ENCODE data around the gene DUOX1.

DUOX1 gene

DNA sequence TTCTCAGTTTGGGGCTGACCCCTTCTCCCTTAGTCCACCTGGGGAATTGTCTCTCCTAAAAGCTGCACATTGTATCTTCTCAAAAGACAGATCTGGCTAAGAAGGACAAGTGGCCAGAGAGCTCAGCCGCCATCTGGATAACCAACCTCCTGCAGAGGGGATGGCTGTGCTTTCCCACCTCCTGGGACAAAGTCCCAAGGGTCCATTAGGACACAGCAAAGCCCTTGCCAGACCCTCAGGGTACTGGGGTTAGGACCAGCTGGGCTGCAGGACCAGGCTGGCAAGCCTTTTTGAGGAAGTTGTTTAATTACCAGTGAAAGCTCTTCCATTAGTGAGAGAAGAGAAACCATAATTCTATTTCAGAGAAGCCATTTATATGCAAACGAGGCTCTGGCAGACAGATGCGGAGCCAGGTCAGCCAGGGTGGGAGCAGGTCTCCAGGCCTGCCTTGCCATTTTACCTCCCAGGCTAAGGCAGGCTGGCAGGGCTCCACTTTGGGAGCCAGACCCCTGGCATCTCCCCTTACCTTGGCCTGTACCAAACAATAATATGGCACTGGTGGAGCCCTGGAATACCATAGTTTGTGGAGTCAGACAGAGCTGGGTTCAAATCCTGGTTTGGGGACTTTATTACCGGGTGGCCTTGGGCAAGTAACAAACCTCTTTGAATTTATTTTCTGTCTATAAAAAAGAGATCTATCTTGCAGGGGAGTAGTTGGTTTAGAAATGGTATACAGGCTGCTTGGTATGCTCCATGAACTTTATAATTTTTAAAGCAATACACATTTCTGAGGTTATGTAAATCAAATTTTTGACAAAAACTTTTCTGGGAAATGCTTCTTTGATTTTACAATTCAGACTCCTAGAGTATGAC, 40.0 kb downstream of the DUOX1 start:
- DNase-seq, result no peak

DNA sequence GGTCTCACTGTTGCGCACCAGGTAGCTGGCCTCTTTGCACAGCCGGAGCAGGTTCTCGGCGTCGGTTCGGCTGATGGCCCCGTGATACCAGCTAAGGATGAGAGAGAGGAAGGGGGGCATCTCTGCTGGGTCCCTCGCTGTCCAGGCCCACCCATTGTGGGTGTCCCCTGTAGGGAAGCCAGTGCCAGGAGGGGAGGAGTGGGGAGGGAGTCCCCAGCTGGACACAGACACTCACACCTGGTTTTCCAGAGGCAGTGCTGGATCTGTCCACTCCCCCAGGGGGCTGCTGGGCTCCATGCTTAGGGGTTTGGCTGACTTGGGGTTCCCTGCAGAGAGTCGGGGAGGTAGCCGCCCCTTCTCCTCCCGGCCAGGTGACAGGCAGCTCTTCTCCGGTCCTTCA, 42.1 kb downstream of the DUOX1 start:
- no peak for DNase-seq

DNA sequence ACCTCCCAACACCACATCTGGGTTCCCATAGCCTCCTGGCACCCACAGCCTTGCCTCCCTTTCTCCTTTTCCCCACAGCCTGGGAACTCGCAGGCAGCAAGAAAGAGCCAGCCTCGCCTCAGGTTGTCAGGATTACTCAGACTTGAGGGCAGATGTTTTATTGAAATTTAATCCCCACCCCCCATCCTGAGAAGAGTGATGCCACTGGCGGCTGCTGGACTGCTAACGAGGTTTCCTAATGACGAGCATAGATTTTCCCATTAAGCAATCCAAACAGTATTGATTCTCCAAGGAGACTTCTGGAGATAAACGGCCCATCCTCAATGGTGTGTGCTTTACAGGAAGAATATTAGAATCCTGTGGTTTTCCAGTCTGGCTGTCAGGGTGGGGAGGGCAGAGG, 44.3 kb downstream of the DUOX1 start:
- no peak for DNase-seq

DNA sequence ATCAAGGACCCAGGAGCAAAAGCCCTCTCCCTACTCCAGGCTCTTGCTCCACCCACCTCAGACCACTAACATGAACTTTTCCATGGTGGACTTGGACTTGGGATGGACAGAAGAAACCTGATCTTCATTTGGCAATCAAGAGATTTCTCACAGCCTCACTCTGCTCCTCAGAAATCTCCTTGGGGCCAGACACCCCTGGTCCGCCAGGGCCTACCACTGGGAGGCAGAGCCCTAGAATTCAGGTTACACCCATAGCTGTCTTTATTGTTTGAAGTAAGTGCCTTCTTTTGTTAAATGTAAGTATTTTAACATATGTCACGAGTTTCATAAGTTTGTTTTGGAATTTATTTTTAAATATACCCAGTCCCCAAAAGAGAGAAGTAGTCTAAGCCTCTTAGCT, 44.8 kb downstream of the DUOX1 start:
- no peak for DNase-seq

DNA sequence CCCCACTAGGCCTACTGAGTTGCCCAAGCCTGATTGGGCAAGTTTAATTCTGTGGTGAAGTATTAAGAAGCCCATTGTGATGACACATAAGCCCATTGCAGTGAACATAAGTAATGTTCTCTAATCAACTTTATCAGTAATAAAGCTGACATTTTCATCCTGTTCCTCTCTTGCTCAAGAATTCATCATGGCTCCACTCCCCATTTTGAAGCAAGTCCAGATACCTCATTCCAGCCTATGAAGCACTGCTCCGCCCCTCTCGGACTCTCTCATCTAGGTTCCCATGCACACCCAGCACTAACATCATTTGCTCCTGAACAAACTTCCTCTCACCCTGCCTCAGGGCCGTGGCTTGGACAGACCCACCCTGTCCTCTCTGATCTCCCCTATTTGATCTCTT, 47.5 kb downstream of the DUOX1 start:
- DNase-seq, result no peak

DNA sequence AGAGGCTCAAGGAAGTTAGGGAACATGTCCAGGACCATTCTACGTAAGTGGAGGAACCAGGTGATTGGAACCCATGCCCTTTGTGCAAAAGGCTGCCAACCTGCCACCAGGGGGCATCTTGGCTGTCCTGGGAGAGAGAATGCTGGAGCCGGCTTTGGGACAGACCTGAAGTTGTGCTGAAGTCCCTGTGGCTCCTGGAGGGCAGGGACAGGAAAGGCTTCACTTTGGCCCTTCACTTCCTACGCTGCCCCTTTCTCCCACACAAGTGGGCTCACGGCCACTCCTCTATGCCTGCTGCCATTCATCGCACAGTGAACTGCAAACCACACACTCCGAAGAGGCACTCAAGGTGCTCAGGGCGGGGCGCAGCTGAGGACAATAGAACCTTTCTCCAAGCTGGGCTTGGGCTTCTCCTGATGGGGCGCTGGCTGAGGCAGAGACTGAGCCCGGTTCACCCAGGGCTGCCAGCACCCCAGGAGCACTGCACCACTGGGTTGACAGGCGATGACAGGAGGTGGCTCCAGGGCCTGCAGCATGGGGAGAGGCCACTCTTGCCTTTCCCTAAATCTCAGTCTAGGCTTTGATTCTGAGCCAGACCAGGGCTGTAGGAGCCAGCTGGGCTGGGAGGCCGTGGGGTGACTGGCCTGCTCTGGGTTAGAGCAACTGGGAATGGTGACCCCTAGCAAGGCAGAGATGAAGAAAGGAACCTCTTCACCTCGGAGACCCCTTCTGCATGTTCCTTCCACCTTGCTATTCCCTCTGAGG, 49.6 kb downstream of the DUOX1 start:
- DNase-seq, result peak; percentile 66

DNA sequence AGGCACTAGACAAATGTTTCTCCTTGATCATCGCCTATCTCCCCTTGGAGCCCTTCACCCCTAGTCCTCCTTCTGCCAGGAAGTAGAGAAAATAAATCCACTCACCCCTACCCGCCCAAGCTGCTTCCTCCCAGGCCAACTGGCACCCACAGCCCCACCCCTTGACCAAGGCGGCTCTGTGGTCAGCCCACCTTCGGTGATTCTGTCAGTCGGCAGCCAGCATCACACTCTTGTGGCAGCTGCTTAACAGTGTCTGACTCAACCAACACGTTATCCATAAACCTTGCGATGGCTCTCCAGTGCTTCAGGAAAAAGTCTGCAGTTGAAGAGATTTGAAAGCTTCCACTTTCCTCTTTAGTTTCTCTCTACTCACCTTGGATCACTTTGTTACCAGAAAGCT, 50.4 kb downstream of the DUOX1 start:
- no peak for DNase-seq

DNA sequence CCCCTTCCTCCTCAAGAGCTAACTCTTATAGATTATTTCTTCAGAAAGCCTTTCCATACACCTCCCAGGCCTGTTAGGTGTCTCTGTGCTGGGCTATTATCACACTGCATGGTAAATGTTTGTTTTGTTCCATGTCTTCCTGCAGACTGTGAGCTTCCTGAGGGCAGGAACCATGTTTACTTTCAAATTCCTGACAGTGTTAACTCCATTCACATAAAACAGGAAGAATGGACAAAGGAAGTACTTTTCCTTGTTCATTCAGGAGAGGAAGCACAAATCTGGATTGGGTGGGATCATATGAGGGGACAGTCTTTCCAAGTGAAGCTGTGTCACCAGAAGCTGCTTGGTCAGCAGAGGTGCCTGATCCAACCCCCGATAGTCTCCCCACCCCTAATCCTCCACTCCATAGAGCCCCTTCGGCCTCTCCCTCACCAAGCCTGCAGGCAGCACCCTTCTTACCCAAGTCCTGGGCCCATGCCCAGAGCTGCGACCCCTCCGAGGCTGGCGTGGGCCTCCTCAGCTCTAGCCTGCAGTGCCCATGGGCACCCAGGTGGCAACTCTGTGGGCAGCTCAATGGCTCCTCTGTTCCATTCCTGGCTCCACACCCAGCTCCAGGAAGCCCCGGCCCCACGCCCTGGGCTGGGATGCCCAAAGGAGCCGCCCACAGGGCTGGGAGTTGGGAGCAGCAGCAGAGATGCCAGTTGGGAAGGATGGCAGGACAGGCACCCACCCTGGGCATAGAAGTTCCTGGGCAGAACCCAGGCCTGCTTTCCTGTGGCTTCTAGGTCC, 51.0 kb downstream of the DUOX1 start:
- DNase-seq, result no peak

DNA sequence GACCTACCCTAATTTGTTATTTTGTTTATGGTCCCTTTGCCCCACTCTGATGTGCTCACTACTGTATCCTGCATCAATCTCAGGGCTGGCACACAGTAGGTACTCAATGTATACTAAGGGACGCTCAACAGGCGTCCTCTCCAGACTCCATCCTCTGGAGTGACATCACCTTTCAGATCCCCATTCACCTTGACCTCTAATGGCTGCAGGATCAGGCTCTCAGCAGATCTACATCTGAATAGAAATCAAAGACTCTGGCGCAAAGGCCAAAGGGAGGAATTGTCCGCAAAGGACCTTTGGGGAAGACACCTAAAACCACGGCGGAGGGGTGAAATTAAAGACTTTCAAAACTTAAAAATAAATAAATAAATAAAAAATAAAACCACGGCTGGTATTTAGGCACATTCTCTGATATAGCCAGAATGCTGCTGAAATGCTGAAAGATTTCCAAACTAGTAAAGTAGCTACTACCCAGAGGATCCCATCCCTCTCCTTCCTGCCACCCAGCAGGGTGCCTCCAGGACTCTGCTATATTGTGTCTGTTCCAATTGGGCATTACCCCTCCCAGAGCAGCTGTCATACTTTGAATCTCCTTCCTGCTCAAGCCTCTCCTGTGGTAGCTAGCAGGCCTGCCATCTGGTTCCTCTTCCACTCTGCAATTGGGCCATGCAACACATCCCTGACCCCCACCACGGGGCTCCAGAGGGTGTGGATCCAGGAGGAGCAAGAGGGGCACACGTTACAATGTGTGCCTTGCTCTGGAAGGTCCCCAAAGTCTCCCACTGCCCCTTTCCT, 51.9 kb downstream of the DUOX1 start:
- no peak for DNase-seq

DNA sequence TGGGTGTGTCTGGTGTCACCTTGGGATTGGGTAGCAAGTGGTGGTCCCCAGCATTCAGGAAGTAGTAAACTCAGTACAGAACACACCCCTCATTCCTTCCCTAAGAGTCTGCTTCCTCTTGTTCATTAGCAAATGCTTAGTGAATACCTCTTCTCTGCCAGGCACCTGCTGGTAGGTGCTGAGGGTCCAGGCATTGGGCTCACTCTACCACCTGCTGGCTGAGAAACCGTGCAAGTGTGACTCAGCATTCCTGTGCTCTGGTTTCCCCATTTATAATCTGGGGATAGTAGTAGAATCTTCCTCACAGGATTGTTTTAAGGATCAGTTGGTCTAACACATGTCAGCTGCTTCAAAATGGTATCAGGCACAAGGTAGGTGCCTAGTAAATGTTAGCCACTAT, 53.2 kb downstream of the DUOX1 start:
- DNase-seq, result no peak

DNA sequence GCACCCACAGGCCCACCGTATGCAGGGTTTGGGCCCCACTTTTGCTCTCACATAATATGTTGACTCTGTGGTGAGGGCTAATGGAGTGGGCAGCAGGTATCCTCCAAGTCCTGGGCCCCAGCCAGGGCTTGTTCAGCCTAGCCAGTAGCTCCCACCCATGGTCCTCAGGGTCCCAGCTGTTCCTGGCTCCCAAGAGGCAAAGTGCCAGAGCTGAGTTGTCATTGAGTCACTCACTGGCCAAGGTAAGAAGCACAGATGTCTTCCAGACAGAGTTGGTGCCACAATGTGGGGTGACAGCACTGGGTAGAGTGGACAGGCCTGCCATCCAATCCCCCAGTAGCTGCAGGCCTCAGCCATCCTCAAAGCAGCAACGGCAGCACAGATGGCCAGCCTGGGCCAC, 53.7 kb downstream of the DUOX1 start:
- DNase-seq, result no peak

DNA sequence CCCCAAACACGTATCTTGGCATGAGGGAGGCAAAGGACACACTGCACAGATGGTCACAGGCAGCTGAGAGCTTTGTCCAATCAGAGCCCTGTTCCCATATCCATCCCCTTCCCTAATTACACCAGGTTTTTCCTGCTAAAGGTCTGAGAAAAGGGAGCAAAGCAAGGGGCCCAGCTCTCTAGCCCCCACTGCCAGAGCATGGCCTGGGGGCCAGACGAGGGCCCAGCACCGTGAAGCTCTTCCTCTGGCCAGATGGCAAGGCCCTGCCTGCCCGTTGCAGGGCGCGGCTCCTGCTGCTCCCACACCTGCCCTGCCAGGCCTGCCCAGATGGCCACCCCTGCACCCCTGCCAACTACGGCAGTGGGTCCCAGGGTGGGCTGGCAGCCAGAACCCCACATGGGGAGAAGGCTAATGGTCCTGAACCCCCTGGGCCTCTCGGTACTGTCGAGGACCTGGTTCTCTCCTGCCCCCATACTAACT, 54.8 kb downstream of the DUOX1 start:
- no peak for DNase-seq

DNA sequence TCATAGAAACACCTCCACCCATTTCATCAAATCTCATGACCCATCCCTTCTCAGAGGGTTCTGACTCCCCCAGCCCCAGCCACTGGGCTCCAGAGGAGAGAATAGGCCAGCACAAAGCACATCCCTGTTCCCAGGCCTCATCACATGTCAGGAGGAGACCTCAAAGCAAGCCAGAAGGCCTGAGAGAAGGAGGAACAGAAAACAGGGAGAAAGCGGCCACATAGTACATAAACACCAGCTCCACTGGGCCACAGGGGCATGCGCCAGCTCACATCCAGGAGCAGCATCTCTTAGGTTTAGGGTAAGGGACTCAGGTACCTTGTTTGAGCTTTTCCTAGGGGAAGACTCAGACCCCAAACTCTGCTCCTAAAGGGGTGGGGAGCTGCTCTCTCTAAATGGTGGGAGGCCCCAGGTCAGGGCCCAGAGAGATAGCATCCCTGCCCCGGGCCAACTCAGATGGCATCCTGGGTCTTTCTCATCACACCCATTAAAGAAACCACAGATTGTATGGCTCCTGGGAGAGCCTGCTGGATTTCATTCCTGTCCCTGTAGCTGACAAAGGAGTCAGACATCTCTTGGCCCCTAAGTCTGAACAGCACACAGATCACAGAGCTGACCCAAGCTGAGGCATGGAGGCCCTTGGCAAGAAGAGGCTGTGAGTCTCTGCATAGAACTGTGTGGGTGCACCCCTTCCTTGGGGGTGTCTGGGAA, 55.4 kb downstream of the DUOX1 start:
- no peak for DNase-seq

DNA sequence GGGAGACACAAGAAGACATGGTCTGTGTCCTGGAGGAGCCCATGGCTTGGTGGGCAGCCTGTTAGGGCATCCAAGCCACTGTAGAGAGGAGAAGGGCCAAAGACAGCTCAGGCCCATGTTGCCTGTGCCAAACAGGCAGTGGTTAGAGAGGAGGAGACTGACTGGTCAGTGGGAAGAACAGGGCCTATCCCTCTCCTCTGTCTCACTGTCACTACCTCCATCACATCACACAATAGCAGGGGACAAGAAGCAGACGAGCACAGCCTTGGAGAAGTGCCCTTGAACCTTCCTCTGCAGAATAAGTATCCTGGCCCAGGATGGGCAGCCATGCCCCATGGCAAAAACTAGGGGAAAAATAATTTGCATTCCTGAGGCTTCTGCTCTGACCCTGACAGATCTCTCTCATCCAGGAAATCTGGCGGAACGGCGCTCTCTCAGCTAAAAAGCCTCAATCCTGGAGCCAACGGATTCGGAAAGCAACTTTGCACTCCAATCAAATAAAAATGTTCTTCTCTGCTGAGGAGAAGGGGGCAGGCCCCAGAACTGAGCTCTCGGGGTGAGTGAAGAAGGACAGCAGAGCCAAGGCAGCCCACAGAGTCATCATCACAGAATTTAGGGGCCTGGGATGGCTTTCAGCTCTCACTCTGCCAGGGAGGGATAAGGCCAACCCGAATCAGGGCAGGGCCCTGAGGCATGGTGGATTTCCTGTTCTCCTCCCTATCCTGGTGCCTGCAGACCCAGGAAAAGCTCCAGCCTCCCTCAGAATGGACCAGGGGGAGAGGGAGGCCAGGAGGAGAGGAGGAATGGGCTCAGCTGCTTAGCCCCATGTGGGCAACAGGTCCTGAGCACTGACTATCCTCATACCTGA, 56.3 kb downstream of the DUOX1 start:
- DNase-seq, result no peak

DNA sequence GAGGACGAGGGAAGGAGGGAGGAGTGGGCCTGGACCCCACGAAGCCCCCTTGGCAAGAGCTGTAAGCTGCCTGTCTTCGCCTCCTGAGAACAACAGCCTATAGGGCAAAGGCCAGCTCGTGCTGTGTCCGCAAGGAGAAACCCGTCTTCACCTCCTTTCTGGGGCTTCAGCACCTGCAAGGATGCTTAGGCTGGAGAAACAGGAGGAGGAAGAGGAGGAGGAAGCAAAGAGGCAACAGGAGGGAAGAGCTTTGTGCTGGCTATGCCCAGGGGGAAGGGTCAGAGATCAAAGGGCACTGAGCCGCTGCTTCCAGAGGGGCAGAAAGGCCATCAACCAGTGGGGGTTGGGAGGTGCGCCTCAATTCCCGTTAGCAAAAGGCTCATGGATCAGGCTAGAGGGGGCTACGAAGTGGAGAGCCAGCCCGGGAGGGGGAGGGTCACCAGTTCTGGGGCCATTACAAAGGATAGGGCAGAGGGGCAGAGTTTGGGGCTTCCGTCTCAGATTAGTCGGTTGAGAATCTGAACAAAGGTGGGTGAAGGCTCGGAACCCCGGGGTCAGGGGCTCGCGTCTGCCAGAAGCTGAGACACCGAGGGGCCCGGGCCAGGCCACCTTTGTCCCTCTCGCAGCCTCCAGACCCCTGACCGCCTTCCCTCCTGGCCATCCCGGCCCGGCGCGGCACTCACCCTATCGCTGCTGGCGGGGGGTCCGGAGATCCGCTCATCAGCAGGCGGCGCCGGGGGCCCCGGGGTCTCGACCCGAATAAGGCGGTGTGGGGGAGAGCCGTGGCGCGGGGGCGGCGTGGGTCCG, 57.2 kb downstream of the DUOX1 start:
- peak; percentile 19 for DNase-seq

DNA sequence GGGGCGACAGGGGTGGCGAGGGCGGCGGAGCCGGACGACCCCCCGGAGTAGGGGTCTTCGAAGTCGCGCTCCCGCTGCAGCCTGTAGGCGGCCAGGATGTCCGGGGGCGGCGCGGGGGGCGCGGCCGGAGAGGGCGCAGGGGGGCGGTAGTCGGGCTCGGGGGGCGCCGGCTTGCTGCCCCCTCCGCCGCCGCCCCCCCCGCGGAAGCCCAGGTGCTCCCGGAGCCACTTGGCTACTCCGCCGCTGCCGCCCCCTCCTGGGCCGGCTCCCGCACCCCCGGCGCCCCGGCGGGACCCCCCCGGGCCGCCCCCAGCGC, 57.7 kb downstream of the DUOX1 start:
- DNase-seq, result no peak

DNA sequence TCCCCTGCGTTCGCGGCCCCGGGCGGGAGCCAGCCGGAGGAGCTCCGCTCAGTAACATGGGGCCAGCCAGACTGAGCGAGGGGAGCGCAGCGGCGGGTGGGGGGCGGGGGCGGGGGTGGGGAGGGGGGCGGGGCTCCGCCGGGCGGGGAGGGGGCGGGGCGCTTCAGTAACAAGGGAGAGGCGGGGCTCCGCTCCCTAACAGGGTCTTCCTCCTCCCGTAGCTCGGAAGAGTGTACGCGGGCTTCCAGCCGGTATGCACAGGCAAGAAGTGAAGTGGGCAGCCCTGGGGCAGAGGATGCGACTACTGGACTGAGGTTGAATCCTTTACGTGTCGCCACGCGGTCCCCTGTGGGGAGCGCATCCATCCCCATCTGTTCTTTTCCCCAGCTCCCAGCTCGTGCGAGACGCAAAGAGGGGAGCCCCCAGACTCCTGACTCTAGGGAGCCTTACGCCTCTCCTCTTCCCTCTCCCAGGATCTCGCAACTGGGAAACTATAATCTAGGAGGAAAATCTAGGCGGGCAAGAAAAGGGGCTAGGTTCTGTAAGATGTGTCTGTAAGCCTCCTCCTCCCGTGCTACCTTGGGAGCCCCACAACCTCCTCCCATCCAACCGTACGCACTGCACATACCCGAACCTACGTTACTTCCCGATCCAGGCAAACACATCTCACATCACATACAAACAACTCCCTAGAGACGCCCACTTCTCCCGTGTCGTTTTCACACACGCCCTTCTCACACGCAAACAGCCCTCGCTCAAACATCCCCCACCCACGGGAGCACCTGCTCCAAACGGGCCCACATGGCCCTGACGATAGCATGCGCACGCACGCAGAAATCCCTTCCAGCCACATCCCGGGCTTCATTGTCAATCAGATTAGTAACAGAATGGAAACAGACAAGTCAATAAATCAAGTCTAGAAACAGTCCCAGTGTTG, 58.4 kb downstream of the DUOX1 start, which contains the start of gene SHF:
TSS of gene SHF (minus strand) at position 73 of the 937 bp plus-strand sequence. CDS start at position 58, 15 bp downstream.
- peak; percentile 85 for DNase-seq

DNA sequence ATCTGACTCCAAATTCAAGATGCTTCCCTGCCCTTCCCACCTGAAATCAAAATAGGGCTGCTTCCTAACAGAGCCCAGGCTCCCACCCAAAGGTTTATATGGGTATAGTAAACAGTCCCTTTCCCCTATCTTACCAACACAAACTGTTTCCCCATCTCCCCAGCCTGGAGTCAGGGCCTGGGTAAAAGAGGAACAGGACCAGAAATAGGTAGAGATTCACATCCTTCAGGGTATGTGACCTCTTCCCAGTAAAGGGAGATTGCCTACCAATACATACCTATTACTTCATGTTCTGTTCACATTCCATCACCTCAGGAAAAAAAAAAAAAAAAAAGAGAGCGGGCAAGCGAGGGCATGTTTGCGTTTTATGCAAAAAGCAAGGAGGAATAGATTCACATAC, 67.7 kb downstream of the DUOX1 start:
- DNase-seq, result no peak
